D721Med (cell line): ENCODE results near the gene HSDL2.
"Not testable (repeated sequence)": the region's sequence is repeated elsewhere in the genome, so short reads cannot be mapped to it uniquely, and the experiment has no call there.

Experiments
- DNase-seq: peaks from one replicate; pipeline ENCODE4 v3.0.0; 2011; ENCODE audit warnings: low spot score; ENCODE audit not compliant: insufficient read length
- FAIRE-seq: peaks from 2 replicates; lab custom pipeline; 2011; peaks lifted over from hg19 to GRCh38; lab: Jason Lieb, UNC
- TF ChIP-seq, protein P1 (sequence below): IDR thresholded peaks from 2 replicates; pipeline ENCODE4 v1.5.1; 2012; ENCODE audit warnings: mild to moderate bottlenecking, control low read depth; ENCODE audit not compliant: insufficient read depth; ENCODE audit errors: missing control alignments

Gene HSDL2

DNA sequence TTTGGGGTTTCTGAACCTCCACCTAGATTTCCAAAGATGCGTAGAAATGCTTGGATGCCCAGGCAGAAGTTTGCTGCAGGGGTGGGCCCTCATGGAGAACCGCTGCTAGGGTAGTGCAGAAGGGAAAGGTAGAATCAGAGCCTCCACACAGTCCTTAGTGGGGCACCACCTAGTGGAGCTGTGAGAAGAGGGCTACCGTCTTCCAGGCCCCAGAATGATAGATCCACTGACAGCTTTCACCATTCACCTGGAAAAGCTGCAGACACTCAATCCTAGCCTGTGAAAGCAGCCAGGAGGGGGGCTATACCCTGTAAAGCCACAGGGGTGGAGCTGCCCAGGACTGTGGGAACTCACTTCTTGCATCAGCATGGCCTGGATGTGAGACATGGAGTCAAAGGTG is 13.3 kb upstream of the HSDL2 start:
- no peak for DNase-seq
- TF ChIP-seq, protein P1, sequence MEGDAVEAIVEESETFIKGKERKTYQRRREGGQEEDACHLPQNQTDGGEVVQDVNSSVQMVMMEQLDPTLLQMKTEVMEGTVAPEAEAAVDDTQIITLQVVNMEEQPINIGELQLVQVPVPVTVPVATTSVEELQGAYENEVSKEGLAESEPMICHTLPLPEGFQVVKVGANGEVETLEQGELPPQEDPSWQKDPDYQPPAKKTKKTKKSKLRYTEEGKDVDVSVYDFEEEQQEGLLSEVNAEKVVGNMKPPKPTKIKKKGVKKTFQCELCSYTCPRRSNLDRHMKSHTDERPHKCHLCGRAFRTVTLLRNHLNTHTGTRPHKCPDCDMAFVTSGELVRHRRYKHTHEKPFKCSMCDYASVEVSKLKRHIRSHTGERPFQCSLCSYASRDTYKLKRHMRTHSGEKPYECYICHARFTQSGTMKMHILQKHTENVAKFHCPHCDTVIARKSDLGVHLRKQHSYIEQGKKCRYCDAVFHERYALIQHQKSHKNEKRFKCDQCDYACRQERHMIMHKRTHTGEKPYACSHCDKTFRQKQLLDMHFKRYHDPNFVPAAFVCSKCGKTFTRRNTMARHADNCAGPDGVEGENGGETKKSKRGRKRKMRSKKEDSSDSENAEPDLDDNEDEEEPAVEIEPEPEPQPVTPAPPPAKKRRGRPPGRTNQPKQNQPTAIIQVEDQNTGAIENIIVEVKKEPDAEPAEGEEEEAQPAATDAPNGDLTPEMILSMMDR: no peak
- no peak for FAIRE-seq

DNA sequence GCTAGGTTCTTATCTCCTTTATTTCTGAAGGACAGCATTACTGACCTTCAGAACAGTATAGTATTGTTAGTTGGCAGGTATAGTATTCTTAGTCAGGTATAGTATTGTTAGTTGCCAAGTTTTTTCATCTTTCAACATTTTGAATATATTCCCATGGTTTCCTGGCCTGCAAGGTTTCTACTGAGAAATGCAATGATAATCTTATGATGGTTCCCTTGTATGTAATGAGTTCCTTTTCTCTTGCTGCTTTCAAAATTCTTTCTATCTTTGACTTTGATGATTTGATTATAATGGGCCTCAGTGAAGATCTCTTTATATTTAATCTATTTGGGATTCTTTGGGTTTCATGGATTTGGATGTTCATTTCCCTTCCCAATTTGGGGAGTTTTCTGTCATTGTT is 12.4 kb upstream of the HSDL2 start:
- TF ChIP-seq, protein P1: no peak
- FAIRE-seq: no peak
- no peak for DNase-seq

DNA sequence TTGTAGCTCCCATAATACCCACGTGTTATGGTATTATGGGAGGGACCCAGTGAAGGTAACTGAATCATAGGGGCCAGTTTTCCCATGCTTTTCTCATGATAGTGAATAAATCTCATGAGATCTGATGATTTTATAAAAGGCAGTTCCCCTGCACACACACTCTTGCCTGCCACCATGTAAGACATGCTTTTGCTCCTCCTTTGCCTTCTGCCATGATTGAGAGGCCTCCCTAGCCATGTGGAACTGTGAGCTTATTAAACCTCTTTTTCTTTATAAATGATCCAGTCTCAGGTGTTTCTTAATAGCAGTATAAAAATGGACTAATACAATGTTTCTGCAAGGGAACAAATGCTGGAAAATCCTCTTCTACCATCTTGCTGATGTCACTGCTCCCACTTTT is 10.1 kb upstream of the HSDL2 start:
- DNase-seq (no peak), FAIRE-seq (no peak)
- TF ChIP-seq, protein P1: no peak

DNA sequence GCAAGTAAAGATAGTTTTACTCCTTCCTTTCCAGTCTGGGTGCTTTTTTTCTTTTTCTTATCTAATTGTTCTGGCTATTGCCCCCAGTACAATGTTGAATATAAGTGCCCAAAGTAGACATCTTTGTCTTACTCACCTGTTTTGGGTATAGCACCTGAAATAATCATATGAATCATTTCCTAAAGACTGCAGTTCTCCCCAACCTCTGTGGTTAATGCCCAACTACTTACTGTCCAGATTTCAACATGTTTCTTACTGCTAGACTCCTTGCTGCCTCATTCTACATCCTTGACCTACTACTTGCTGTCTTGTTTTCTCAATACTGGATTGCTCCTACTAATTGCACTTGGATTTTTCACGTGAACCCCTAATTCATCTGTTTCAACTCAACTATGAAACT is 8.8 kb upstream of the HSDL2 start:
- DNase-seq (no peak), FAIRE-seq (no peak)
- TF ChIP-seq, protein P1: no peak

DNA sequence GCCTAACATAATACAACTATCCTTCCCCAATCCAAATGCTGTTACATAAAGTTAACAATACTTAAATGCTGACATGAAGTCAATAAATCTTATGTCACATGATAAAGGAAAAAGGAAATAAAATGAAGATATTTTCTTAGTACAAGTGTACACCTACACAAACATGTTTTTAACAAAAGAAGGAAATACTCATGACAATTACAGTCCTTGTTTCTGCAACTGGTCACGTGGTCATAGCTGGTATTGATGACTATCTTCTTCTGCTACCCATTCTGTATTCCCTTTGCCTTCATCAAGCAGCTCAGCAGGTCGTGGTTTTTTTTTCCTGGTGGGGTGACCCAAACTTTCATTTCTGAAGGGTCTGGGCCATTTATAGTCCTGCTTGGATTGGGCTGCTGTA is 6.2 kb upstream of the HSDL2 start:
- DNase-seq, FAIRE-seq: not testable (repeated sequence)

DNA sequence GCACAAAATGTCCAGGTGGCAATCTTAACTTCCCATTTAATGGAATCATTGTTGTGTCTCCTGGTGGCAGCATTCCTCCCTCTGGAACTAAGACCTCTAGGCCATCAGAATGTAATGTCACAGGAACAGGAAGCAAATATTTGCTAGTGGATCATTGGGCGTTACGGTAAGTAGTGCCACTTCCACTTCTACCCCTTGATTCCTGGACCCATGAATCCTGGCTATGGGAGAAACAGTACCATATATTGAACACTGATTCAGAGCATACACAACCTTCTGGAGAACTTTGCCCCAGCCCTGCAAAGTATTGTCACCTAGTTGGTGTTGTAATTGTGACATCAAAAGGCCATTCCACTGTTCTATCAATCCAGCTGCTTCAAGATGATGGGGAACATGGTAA is 5.7 kb upstream of the HSDL2 start:
- DNase-seq, FAIRE-seq: not testable (repeated sequence)

DNA sequence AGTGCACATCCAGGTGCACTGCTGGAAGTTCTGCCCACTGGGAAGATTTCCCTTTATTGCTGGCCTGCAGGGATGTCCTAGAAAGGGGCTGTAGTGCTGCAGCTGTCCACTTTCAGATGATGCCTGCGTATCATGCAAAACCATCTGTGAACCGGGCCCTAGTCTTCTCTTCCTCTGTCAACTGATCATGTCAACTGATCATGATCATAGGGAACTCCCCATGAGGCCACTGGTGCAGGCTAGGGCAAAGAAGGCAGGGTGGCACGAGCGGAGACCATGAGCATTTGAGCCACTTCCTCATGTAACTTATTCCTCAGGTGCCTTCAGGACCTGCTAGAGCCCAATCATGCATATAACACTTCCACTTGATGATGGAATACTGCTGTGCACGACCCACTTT is 4.5 kb upstream of the HSDL2 start:
- TF ChIP-seq, protein P1: no peak
- FAIRE-seq (no peak), DNase-seq (no peak)

DNA sequence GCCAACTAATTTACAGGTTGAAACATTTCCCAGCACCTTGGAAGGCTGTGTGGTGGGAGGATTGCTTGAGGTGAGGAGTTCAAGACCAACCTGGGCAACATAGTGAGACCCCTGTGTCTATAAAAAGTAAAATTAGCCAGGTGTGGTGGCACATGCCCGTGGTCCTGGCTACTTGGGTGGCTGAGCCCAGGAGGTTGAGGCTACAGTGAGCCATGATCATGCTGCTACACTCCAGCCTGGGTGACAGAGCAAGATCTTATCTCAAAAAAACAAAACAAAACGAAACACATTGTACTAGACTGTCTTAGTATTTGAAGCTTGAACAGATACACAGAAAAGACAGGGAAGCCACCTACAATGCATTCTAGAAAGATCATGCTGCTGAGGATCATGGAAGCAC is 2.8 kb upstream of the HSDL2 start:
- FAIRE-seq: no peak
- TF ChIP-seq, protein P1: no peak
- no peak for DNase-seq
